Activated CD4-positive, alpha-beta T cell treated with anti-CD3 and anti-CD28 coated beads, Interleukin-2, amount 50 U/mL, for 16 hours (primary cell): ENCODE results near the gene COX18.

Experiments used
- DNase-seq: peaks from one replicate; pipeline ENCODE4 v3.0.0-alpha.2; 2020

The COX18 gene

DNA sequence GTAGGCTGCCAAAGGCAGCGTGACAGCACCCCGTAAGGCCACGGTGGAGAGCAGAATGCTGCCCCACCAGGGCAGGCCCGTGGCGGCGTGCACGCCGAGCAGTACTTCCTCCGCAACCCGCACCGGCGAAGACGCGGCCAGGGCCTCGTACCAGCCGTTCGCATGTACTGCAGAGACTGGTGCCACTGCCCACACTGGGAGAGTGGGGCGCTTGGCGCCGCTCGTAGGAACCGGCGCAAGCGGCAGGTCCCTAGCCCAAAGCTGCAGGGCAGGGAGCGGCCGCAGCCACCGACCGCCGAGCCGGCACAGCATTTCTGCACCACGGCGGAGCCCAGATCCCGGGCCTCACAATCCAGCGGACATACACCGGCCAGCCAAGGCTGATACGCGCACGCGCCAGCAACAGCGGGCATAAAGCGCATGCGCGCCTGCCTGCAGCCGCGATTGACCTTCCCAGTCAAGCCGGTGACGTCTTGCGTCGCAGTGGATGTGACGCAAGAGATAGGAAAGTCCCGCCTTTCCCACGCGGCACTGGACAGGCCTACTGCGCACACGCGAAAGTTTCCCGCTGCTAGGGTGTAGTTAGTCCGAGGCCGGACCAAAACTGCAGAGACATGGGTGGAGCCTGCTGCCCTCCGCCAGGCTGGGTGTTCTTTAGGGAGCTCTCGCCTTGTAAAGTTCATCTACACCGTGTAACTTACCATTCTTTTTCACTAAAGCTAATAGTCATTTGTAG lies at the start of gene COX18:
TSS of gene COX18 (minus strand) at position 379 of the 736 bp plus-strand sequence. CDS start at position 312, 67 bp downstream.
- peak; percentile 98 for DNase-seq

- no peak for DNase-seq
These were observed 40.0 kb upstream of the COX18 start for GRCh38 chr4:73109493-73109892.

DNA sequence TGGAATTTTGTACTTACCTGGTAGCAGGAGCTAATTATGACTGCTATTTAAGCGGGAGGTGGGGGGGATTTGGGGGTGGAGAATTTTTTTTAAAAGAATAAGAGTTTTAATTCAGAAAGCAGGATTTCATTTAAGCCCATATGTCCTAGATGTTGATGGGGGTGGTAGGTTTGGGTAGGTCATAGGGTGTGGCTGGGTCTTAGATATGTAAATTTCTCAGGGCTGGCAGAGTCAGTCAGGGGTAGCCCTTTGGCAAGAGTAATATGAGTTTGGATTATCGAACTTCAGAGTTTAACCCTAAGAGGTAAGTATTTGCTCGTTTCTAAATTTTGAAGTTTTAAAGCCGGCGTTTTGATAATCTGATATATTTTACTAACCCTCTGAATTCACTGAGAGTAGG lies 35.2 kb upstream of the COX18 start:
- DNase-seq, result no peak

- no peak for DNase-seq
These were observed 34.4 kb upstream of the COX18 start for GRCh38 chr4:73103799-73104503.

DNA sequence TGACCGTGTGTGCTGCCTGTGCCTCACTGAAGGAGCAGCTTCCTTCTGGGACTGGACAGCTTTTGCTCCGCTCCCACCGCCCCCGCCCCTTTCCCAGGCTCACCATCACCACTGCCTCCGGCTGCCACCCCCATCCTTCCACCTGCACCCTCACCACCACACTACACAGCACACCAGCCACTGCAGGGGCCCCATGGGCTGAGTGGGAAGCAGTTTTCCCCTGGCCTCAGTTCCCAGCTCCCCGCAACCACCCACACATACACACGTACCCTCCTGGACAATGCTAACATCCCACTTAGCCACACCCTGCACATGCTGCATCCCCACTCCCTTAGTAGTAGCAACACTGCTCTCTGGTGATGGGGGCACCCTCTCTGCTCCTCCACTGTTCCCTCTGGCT lies 29.6 kb upstream of the COX18 start:
- DNase-seq, result no peak

DNA sequence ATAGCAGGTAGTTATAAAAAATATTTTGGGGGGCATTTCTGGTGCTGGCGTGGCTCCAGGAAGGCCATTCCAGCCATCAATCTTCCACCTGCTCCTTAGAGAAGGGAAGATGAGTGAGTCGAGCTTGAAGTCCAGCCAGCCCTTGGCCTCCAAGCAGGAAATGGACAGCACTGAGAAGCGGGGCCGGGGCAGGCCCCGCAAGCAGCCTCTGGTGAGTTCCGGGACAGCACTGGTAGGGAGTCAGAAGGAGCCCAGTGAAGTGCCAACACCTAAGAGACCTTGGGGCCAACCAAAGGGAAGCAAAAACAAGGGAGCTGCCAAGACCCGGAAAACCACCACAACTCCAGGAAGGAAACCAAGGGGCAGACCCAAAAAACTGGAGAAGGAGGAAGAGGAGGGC lies 29.2 kb upstream of the COX18 start:
- DNase-seq, result no peak

- DNase-seq, result no peak
These were observed 28.5 kb upstream of the COX18 start for GRCh38 chr4:73098016-73098415.

- DNase-seq, result no peak
These were observed 23.4 kb upstream of the COX18 start for GRCh38 chr4:73092868-73093267.

DNA sequence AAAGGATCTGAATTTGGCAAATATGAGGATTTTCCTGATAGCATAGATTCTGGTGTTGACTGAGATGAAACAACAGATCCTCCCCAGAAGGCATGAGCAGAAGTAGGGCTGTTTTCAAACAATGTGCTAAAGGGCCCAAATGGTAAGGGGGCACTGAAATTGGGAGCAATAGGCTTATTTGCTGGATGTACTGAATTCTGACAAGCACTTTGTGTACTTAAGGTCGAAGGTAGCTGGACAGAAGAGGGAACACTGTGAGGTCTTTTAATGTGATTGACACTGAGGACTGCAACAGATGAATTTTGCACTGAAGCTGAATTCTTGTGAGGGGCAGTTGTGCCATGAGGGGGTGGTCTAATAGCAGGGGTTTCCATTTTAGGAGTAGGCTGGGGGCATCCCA lies 21.2 kb upstream of the COX18 start:
- no peak for DNase-seq

GRCh38 chr4:73087871-73088270 lies 18.4 kb upstream of the COX18 start:
- no peak for DNase-seq

DNA sequence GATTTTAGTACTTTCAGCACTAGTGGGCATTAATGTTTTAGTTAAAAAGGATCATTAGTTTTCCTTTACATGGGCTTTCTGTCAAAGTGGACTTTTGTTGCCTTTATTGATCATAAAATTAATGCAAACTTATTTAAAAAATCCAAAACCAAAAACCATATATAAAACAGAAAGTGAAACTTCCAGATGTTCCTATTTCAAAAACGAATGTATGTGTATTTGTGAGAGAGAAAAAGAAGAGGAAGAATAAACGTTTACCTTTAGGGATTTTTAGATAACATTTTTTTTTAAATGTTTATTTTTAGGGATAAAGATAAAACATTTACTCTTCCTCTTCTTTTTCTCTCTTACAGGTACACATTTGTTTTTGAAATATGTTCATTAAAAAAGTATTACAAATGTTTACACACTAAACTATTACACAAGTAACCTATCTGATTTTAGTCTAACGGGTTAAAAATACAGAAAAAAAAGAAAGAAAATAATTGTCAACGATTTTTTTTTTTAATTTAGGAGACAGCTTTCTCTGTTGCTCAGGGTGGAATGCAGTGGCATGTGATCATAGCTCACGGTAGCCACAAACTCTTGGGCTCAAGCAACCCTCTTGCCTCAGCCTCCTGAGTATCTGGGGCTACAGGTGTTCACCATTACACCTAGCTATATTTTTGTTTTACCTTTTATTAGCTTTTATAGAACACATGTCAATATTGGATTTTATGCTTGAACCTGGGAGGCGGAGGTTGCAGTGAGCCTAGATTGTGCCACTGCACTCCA lies 16.8 kb upstream of the COX18 start:
- no peak for DNase-seq

- no peak for DNase-seq
These were observed 11.3 kb upstream of the COX18 start for GRCh38 chr4:73080789-73081188.

GRCh38 chr4:73075832-73076231 lies 6.3 kb upstream of the COX18 start:
- DNase-seq, result no peak

- DNase-seq, result no peak
These were observed 516 bp upstream of the COX18 start for GRCh38 chr4:73070074-73070390.

DNA sequence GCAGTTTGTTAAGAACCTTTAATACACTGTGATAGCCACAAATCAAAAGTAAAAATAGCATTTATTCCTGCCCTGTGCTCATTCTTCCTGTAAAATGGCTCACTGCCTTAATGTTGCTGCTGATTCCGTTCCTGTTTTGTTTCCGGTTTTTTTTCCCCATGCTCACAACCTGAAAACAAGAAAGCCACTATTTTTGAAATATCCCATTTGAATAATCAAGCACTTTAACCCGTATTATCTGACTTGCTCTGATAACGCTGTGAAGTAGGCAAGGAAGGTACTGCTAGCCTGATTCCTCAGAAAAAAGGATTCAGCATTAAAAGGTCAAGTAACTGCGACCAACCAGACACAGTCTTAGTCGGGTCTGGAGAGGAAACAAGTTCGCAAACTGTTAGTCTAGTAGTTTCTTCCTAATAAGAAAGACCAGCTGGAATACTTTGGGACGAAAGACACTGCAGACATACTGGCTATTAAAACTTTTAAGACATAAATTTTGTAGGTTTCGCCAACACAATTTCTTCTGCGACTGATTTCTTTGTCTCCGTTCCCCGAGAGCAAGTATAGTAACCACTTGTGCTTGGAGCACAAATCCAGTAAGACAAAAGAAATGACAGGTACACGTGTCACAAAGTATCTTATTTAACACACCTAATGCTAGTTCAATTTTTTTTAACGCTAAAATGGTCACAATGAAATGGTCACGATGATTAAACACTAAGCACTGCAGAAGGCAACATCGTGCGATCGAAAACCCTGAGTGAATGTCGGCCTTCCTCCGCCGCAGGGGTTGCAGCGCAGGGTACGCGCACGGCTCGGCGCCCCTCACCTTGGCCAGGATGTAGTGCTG lies 802 bp downstream of the COX18 start:
- peak; percentile 50 for DNase-seq

GRCh38 chr4:73067971-73068394 lies 1.5 kb downstream of the COX18 start:
- DNase-seq, result peak; percentile 76

GRCh38 chr4:73066928-73067327 lies 2.6 kb downstream of the COX18 start:
- DNase-seq, result peak; percentile 56

- DNase-seq, result no peak
These were observed 3.1 kb downstream of the COX18 start for GRCh38 chr4:73066445-73066844.

- DNase-seq, result no peak
These were observed 5.0 kb downstream of the COX18 start for GRCh38 chr4:73064536-73064935.

DNA sequence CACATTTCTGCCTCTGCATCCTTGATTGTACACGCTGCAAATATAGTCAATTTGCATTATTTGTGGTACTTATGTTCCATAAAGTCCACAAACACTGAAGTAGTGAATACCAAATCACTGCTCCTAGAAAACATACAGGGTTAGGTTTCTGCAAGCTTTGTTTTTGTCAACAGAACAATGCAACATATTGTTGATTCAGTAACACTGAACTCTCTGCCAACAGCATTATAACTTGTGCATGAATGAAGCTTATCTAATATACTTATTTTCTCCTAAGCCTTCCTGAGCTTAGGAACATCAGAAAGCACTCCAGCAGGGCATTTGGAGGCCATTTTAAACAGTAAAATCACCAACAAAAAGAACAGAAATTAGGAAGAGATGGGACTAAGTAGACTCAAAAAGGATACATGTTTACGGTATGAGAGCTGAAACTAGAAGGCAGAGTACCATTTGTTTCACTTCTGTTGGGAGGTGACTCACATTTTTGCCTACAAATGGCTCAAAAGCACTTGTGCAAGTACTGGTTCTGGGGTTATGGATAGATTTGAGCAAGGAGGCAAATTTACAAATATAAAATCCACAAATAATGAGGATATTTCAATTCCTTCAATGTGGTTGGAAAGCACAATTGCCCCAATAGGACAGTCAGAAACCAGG lies 14.1 kb downstream of the COX18 start:
- DNase-seq, result peak; percentile 26

- DNase-seq, result no peak
These were observed 15.5 kb downstream of the COX18 start for GRCh38 chr4:73053974-73054480.

DNA sequence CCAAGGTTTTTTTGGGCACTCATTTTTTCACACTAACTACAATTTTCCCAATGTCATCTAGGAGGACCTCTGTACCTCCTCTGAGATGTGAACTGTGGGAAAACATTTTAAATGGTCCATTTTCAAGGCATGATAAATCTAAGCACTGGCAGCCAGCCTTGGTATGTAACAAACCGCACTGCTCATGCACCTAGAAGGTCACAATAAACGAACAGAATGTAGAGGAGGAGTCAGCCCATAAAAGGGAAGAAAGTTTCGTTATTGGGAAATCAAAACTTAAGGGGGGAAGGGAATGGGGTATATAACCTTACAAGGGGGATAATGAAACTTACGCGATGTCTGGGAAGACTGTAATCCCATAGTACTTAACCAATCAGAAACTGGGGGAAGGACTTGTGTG lies 16.4 kb downstream of the COX18 start:
- DNase-seq, result no peak
